Measurements from ENCODE around the gene SMC5. TPM values are rescaled to one million over a fixed set of nuclear protein-coding genes. Genes with fewer than 3 reads are reported as not detected.
"Not testable (repeated sequence)": the region's sequence is repeated elsewhere in the genome, so short reads cannot be mapped to it uniquely, and the experiment has no call there.

Gene SMC5
- 22.6 TPM for polyA plus RNA-seq (2012; ENCODE audit: missing spikeins)

DNA sequence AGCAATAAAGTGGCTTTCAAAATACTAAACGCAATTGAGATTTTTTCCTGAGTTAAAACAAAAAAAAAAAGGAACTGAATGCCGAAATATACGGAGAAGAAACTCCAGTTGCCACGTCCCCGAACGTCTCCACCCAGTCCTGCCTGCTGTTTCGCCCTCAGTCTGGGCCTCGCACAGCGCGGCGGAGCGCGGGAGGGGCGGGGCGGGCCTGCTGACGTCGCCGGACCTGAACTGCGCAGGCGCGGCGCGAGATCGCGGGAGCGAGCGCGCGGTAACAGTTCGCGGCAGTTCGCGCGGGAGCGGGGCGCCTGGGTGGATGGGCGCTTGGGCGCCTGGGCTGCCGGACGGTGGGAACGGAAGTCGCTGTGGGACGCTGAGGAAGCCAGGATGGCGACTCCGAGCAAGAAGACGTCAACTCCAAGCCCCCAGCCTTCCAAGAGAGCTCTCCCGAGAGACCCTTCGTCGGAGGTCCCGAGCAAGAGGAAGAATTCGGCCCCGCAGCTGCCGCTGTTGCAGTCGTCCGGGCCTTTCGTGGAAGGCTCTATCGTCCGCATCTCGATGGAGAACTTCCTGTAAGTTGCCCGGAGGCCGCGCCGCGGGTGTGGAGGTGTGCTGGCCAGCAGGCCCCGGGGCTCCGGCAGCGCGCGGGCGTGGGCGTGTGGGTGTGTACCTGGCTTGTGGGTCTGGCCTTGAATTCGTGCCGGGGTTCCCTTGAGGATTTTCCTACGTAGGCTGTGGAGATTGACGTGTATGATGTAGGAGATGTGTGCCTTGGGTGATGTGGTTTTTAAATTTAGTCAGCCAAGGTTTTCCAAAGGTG lies at the start of gene SMC5:
Gene SMC5 (plus strand): TSS at position 287 of the 820 bp plus-strand sequence. CDS start 101 bp downstream, at position 388.
- TF ChIP-seq POLR2A (IDR thresholded peaks at IDR 0.05; ENCODE audit: low read depth, low read length) (peak; percentile 97), TAF1 (IDR thresholded peaks at IDR 0.05; ENCODE audit: borderline replicate concordance, low read depth, low read length) (peak; percentile 92), POLR2AphosphoS5 (IDR thresholded peaks at IDR 0.05; ENCODE audit: low read depth, low read length) (peak; percentile 95)
- FAIRE-seq, result peak; percentile 100
- DNase-seq (ENCODE audit: insufficient read length), result peak; percentile 74

DNA sequence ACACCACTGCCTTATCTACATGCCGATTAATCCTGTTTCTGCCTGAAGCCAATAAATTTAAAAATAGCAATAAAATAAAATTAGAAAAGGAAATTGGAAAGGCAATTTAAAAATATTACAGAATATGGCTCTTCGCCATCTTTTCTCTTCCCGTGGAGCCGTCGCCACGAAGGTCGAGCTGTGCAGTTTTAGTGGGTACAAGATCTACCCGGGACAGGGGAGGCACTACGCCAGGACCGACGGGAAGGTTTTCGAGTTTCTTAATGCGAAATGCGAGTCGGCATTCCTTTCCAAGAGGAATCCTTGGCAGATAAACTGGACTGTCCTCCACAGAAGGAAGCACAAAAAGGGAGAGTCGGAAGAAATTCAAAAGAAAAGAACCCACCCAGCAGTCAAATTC lies 41.7 kb upstream of the SMC5 start:
- TF ChIP-seq TAF1 (IDR thresholded peaks at IDR 0.05; ENCODE audit: borderline replicate concordance, low read depth, low read length) (no peak), POLR2A (IDR thresholded peaks at IDR 0.05; ENCODE audit: low read depth, low read length) (no peak), POLR2AphosphoS5 (IDR thresholded peaks at IDR 0.05; ENCODE audit: low read depth, low read length) (no peak)
- FAIRE-seq, result no peak

DNA sequence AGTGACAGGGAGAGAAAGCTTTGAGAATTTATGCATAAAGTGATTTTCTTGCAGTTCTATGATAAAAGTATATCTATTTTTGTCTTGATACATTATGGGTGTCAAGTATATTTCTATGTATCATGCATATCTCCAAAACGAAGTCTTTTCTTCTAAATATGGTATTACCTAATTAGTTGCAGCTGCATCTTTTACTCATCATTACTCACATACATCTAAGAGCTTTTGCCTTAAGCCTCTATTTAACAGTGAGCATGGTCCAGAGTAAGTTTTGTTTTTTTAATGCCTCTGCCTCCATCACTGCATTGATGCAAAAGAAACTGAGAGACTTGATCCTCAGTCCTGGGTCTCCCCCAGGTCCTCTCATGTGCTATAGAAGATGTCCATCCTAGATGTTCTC lies 40.0 kb upstream of the SMC5 start:
- FAIRE-seq (no peak), DNase-seq (ENCODE audit: insufficient read length) (no peak)
- TF ChIP-seq TAF1 (IDR thresholded peaks at IDR 0.05; ENCODE audit: borderline replicate concordance, low read depth, low read length), result no peak
- no peak for TF ChIP-seq POLR2A (IDR thresholded peaks at IDR 0.05; ENCODE audit: low read depth, low read length)
- TF ChIP-seq POLR2AphosphoS5 (IDR thresholded peaks at IDR 0.05; ENCODE audit: low read depth, low read length), result no peak

More for the DNA sequence above, 41.7 kb upstream of the SMC5 start:
- DNase-seq (ENCODE audit: insufficient read length), result no peak

DNA sequence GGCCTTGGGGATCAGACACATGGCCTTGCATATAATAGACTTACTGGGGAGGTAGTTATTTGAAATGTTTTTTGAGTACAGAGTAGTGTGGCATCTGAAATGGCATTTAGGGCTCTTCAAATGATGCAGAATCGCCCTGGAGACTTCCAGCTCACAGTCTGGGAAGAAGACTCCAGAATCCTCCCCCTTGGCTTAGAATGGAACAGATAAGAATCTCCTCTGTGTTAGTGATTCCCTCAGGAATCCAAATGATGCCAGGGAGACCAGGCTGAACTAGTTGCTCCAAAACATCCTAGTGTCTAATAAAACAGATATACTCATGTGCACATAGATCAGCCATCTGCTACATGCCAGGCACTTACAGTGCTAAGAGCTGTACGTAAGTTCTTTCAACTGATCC lies 38.6 kb upstream of the SMC5 start:
- DNase-seq (ENCODE audit: insufficient read length) (no peak), FAIRE-seq (no peak)
- TF ChIP-seq TAF1 (IDR thresholded peaks at IDR 0.05; ENCODE audit: borderline replicate concordance, low read depth, low read length), result no peak

DNA sequence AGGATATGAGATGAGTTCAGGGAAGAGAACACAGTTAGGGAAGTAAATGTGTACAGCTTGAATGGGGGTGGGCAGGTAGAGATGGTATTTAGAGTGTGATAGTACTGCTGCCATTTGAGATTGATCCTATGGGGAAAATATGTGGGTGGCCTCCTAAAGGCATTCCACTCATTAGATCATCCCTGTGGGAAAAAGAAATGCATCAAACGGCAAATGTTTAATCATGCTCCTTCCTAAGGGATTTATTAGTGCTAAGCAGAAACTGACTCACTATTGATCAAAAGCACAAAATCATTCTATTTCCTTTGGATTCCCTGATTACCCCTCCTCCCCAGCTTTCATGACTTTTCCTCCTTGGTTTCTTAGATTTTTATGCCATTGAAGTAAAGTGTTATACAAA lies 36.4 kb upstream of the SMC5 start:
- no peak for DNase-seq (ENCODE audit: insufficient read length)
- FAIRE-seq, result no peak
- no peak for TF ChIP-seq POLR2A (IDR thresholded peaks at IDR 0.05; ENCODE audit: low read depth, low read length)
- no peak for TF ChIP-seq TAF1 (IDR thresholded peaks at IDR 0.05; ENCODE audit: borderline replicate concordance, low read depth, low read length)
- no peak for TF ChIP-seq POLR2AphosphoS5 (IDR thresholded peaks at IDR 0.05; ENCODE audit: low read depth, low read length)

DNA sequence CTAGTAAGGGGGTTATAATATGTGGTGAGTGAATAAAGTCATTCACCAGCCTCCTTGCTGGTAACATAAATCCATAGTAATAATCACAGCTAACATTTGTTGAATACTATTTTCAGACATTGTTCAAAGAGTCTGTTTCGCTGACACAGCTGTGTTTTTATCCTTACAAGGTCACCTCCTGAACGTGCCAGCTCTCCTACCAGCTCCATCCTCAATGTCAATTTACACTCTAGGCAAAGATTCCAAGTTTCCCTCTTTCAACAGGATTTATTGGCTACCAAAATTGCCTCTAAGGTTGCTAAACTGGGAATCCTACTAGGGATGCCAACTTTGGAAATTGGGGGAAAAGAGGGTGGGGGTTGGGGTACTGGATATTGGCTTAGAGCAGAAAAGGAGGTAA lies 30.7 kb upstream of the SMC5 start:
- TF ChIP-seq POLR2A (IDR thresholded peaks at IDR 0.05; ENCODE audit: low read depth, low read length) (no peak), POLR2AphosphoS5 (IDR thresholded peaks at IDR 0.05; ENCODE audit: low read depth, low read length) (no peak), TAF1 (IDR thresholded peaks at IDR 0.05; ENCODE audit: borderline replicate concordance, low read depth, low read length) (no peak)
- DNase-seq (ENCODE audit: insufficient read length) (no peak), FAIRE-seq (no peak)

DNA sequence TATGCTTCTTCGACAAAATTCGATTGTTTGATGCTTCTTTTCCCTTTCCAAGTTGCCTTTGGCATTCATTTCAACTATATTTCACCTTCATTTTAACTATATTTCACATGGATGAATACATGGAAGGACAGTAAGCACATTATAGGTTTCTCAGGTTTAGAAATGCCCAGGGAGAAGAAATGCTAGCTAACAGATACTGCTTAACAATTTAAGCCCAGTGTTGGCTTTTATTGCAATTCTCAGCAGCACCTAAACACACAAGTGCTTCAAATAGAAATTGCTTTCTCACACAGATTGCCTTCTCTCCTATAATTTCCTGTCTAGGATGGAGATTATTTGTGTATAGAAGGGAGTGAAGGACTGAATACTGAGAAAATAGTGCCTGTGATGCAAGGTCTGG lies 30.2 kb upstream of the SMC5 start:
- FAIRE-seq, result no peak
- no peak for TF ChIP-seq POLR2AphosphoS5 (IDR thresholded peaks at IDR 0.05; ENCODE audit: low read depth, low read length)
- TF ChIP-seq POLR2A (IDR thresholded peaks at IDR 0.05; ENCODE audit: low read depth, low read length), result no peak
- no peak for TF ChIP-seq TAF1 (IDR thresholded peaks at IDR 0.05; ENCODE audit: borderline replicate concordance, low read depth, low read length)
- DNase-seq (ENCODE audit: insufficient read length), result no peak

DNA sequence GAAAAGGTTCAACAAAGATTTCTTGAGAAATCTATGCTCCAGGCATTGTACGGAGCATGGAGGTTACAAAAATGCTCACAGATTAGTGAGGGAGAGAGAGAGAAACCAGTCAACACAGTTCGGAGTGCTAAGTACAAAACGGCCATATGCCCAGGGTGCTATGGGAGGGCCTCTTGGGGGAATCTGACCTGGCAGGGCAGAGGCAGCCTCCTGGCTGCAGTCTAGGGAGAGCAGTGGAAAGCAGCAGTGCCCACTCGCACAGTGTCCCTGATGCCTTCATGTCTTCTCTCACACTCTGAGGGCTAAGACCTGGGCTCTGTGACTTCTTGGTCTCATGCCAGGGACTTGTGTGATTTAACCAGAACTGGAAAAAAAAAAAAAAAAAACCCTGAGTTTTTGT lies 29.8 kb upstream of the SMC5 start:
- no peak for TF ChIP-seq TAF1 (IDR thresholded peaks at IDR 0.05; ENCODE audit: borderline replicate concordance, low read depth, low read length)
- no peak for TF ChIP-seq POLR2A (IDR thresholded peaks at IDR 0.05; ENCODE audit: low read depth, low read length)
- TF ChIP-seq POLR2AphosphoS5 (IDR thresholded peaks at IDR 0.05; ENCODE audit: low read depth, low read length), result no peak
- no peak for DNase-seq (ENCODE audit: insufficient read length)
- FAIRE-seq, result no peak

DNA sequence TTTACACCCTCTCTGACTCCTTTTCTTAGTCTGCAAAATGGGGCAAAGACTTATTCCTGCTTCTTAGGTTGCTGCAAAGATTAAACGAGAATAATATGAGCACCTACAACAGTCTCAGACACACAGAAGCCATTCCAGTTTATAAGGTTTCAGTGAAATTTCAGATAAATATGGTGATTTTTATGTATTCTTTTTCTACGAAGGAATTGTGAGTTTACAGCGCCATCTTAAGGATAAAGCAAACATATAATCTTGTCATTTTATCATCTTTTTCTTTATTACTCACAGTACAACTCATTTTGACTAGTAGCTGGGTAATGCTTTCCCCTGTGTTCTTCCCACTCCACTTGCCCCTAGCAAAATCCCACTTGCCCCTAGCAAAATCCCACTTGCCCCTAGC lies 29.2 kb upstream of the SMC5 start:
- FAIRE-seq, result no peak
- DNase-seq (ENCODE audit: insufficient read length), result no peak
- TF ChIP-seq POLR2AphosphoS5 (IDR thresholded peaks at IDR 0.05; ENCODE audit: low read depth, low read length), result no peak
- no peak for TF ChIP-seq POLR2A (IDR thresholded peaks at IDR 0.05; ENCODE audit: low read depth, low read length)
- TF ChIP-seq TAF1 (IDR thresholded peaks at IDR 0.05; ENCODE audit: borderline replicate concordance, low read depth, low read length), result no peak

DNA sequence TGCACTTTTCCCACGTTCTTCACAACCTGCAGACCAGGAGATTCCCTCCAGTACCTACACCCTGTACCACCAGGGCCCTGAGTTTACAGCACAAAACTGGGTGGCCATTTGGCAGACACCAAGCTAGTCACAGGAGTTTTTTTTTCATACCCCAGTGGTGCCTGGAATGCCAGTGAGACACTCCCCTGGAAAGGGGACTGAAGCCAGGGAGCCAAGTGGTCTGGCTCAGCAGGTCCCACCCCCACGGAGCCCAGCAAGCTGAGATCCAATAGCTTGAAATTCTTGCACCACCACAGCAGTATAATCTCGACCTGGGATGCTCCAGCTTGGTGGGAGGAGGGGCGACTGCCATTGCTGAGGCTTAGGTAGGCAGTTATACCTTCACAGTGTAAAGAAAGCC lies 26.3 kb upstream of the SMC5 start:
- FAIRE-seq (no peak), DNase-seq (ENCODE audit: insufficient read length) (no peak)
- TF ChIP-seq TAF1 (IDR thresholded peaks at IDR 0.05; ENCODE audit: borderline replicate concordance, low read depth, low read length) (no peak), POLR2AphosphoS5 (IDR thresholded peaks at IDR 0.05; ENCODE audit: low read depth, low read length) (no peak), POLR2A (IDR thresholded peaks at IDR 0.05; ENCODE audit: low read depth, low read length) (no peak)

DNA sequence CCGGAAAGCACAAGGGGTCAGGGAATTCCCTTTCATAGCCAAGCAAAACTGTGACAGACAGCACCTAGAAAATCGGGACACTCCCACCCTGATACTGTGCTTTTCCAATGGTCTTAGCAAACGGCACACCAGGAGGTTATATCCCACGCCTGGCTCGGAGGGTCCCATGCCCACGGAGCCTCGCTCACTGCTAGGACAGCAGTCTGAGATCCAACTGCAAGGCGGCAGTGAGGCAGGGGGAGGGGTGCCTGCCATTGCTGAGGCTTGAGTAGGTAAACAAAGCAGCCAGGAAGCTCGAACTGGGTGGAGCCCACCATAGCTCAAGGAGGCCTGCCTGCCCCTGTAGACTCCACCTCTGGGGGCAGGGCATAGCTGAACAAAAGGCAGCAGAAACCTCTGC lies 24.6 kb upstream of the SMC5 start:
- not testable (repeated sequence) for FAIRE-seq; DNase-seq (ENCODE audit: insufficient read length)

DNA sequence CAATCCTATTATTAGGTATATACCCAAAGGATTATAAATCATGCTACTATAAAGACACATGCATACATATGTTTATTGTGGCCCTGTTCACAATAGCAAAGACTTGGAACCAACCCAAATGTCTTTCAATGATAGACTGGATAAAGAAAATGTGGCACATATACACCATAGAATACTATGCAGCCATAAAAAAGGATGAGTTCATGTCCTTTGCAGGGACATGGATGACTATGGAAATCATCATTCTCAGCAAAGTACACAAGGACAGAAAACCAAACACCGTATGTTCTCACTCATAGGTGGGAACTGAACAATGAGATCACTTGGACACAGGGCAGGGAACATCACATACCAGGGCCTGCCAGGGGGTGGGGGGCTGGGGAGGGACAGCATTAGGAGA lies 12.8 kb upstream of the SMC5 start:
- not testable (repeated sequence) for DNase-seq (ENCODE audit: insufficient read length)

DNA sequence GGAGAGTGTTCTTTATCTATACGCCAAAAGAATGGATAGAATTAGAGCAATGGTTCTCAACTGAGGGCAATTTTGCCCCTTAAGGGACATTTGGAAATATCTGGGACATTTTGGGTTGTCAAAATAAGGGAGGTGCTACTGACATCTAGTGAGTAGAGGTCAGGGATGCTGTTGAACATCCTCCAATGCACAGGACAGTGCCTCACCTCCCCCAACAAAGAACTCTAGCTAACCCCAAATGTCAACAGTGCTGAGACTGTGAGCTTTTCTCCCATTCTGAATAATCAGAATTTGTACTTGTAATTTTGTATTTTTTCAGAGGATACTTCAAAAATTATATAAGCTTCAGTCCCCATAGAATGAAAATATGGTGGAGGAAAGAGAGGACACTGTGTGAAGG lies 8.6 kb upstream of the SMC5 start:
- no peak for TF ChIP-seq TAF1 (IDR thresholded peaks at IDR 0.05; ENCODE audit: borderline replicate concordance, low read depth, low read length)
- TF ChIP-seq POLR2AphosphoS5 (IDR thresholded peaks at IDR 0.05; ENCODE audit: low read depth, low read length), result no peak
- no peak for TF ChIP-seq POLR2A (IDR thresholded peaks at IDR 0.05; ENCODE audit: low read depth, low read length)
- FAIRE-seq (no peak), DNase-seq (ENCODE audit: insufficient read length) (no peak)

More for the DNA sequence above, 12.8 kb upstream of the SMC5 start:
- not testable (repeated sequence) for FAIRE-seq

All from GM12892 (cell line).